K562 (cell line): ENCODE data around the gene LIPI. TPM values are rescaled to one million over a fixed set of nuclear protein-coding genes. Genes with fewer than 3 reads are reported as not detected.

Experiments
- BCLAF1 ChIP-seq, 2 experiments: fragments of 450-650 bp in 1 of 2; IDR thresholded peaks; 2 replicates each; pipeline ENCODE4 v1.6.1; 2011 to 2017; ENCODE audit warnings: low read depth in 2 of 2, antibody characterized with exemption in 1 of 2, borderline replicate concordance in 1 of 2, low read length in 1 of 2, mild to moderate bottlenecking in 1 of 2, mixed read lengths in 1 of 2; ENCODE audit not compliant: control insufficient read depth in 1 of 2
- DDX20 ChIP-seq: fragments of 450-650 bp; IDR thresholded peaks from 2 replicates; pipeline ENCODE4 v1.6.1; 2016; ENCODE audit warnings: missing genetic modification characterization, low read depth, mild to moderate bottlenecking, missing compliant biosample characterization, moderate library complexity
- ESRRA ChIP-seq: fragments of 450-650 bp; IDR thresholded peaks from 2 replicates; pipeline ENCODE4 v1.6.1; 2014; ENCODE audit warnings: low read depth, mild to moderate bottlenecking, moderate library complexity, borderline replicate concordance
- FOXA1 ChIP-seq: fragments of 450-650 bp; IDR thresholded peaks from 2 replicates; pipeline ENCODE4 v1.6.1; 2016; ENCODE audit warnings: mild to moderate bottlenecking, borderline replicate concordance
- GTF2A2 ChIP-seq: IDR thresholded peaks from 2 replicates; pipeline ENCODE4 v1.6.1; 2016; ENCODE audit warnings: mild to moderate bottlenecking, missing genetic modification characterization, missing compliant biosample characterization
- HNRNPLL ChIP-seq: fragments of 200-400 bp; formaldehyde crosslinking; IDR thresholded peaks from 2 replicates; pipeline ENCODE4 v1.6.1; 2017; ENCODE audit warnings: low read length, low read depth, mild to moderate bottlenecking; ENCODE audit not compliant: poor library complexity, severe bottlenecking
- HOXB6 ChIP-seq: fragments of 250-450 bp; sonication (Bioruptor Pico); IDR thresholded peaks from 2 replicates; pipeline ENCODE4 v1.5.1; 2022; ENCODE audit warnings: mild to moderate bottlenecking, borderline replicate concordance
- KHSRP ChIP-seq: fragments of 450-650 bp; IDR thresholded peaks from 2 replicates; pipeline ENCODE4 v1.6.1; 2017
- MAFK ChIP-seq: IDR thresholded peaks from 2 replicates; pipeline ENCODE4 v1.6.1; 2011; ENCODE audit warnings: low read length, improper control_type of control experiment
- RBFOX2 ChIP-seq: fragments of 200-400 bp; formaldehyde crosslinking; IDR thresholded peaks from 2 replicates; pipeline ENCODE4 v1.6.1; 2017; ENCODE audit warnings: low read depth, mild to moderate bottlenecking, low read length, moderate library complexity
- SAFB2 ChIP-seq: fragments of 200-400 bp; formaldehyde crosslinking; IDR thresholded peaks from 2 replicates; pipeline ENCODE4 v1.6.1; 2018; ENCODE audit warnings: borderline replicate concordance, low read length, low read depth, moderate library complexity; ENCODE audit not compliant: severe bottlenecking
- SIN3A ChIP-seq, 2 experiments: fragments of 150-350 bp in 1 of 2; IDR thresholded peaks; 2 replicates each; pipeline ENCODE4 v1.6.1; 2011 to 2016; ENCODE audit warnings: borderline replicate concordance in 2 of 2, low read depth in 2 of 2, low read length in 2 of 2, mild to moderate bottlenecking in 2 of 2, moderate library complexity in 2 of 2; ENCODE audit not compliant: control insufficient read depth in 1 of 2
- SNRNP70 ChIP-seq: fragments of 200-400 bp; formaldehyde crosslinking; optimal IDR thresholded peaks from 2 replicates; pipeline ENCODE3; 2017; ENCODE audit warnings: low read depth, low read length
- SRF ChIP-seq, 2 experiments: fragments of 250-450, 450-650 bp in 1 of 2; sonication (Bioruptor Pico) in 1 of 2; sonication (generic) in 1 of 2; formaldehyde crosslinking; IDR thresholded peaks; 2 replicates each; pipeline versions ENCODE4 v1.5.0 to v1.5.1; 2020 to 2022; ENCODE audit warnings: mild to moderate bottlenecking in 1 of 2, missing genetic modification reagents in 1 of 2
- STAT6 ChIP-seq: sonication (generic); formaldehyde crosslinking; IDR thresholded peaks from 2 replicates; pipeline ENCODE4 v1.8.1; 2023; ENCODE audit warnings: mild to moderate bottlenecking, missing genetic modification reagents
- TBP ChIP-seq: optimal IDR thresholded peaks from 2 replicates; pipeline ENCODE3; 2011; ENCODE audit warnings: low read depth, low read length, improper control_type of control experiment
- ZFP30 ChIP-seq: fragments of 250-450 bp; sonication (Bioruptor Pico); IDR thresholded peaks from 2 replicates; pipeline ENCODE4 v1.8.0; 2022; ENCODE audit warnings: moderate library complexity, mild to moderate bottlenecking, inconsistent platforms, borderline replicate concordance
- ZNF75A ChIP-seq: fragments of 450-650 bp; formaldehyde crosslinking; IDR thresholded peaks from 2 replicates; pipeline ENCODE4 v1.4.0; 2020; ENCODE audit warnings: mild to moderate bottlenecking
- ZNF77 ChIP-seq: fragments of 250-450 bp; sonication (Bioruptor Pico); IDR thresholded peaks from 2 replicates; pipeline ENCODE4 v1.5.0; 2020
- polyA plus RNA-seq, 8 experiments: library from polyadenylated mRNA; depleted of rRNA in 4 of 8; stranded (reverse) in 5 of 8; unstranded in 3 of 8; fragments of >200 nt; fragmentation: Nextera tagmentation in 2 of 8; fragmentation: Illumina TruSeq in 1 of 8; extraction: Ambion mirVana in 2 of 8; extraction: Trizol in 1 of 8; gene quantifications; 2 replicates each; pipeline versions ENCODE4 v1.2.1 to v1.2.3, GENCODE V29; 2011 to 2014; ENCODE audit warnings: inconsistent platforms in 1 of 8, missing spikeins in 1 of 8
- total RNA-seq, 7 experiments: library from RNA; depleted of rRNA in 6 of 7; stranded (reverse); fragments of >200 nt in 6 of 7; fragmentation: Illumina TruSeq in 2 of 7; extraction: Trizol in 2 of 7; gene quantifications; 2 replicates each; pipeline versions ENCODE4 v1.2.1 to v1.2.3, GENCODE V29; 2011 to 2021; ENCODE audit warnings: low replicate concordance in 1 of 7
- TF ChIP-seq, protein P1 (sequence below), 2 experiments: fragments of 450-650 bp in 1 of 2; sonication (generic) in 1 of 2; formaldehyde crosslinking; conservative IDR thresholded peaks; 2 replicates each; pipeline versions ENCODE4 v1.4.0 to v1.8.1; 2020 to 2022; ENCODE audit warnings: mild to moderate bottlenecking in 1 of 2, missing genetic modification reagents in 1 of 2

Gene LIPI
- total and polyA plus RNA-seq, 9 of the 15 experiments (the other 6 are each of a cell fraction or from before 2014, with no cell fraction given): not detected

- TF ChIP-seq ZFP30 (no peak), SNRNP70 (no peak), HNRNPLL (no peak), SRF (CRISPR knock-in tag; IDR thresholded peaks at IDR 0.05) (0 out of 4 replicates have a peak, but pooled peaks of 1 of the 2 experiments have one; percentile 10), RBFOX2 (peak; percentile 63), GTF2A2 (no peak), ESRRA (no peak), SIN3A (IDR thresholded peaks at IDR 0.05; ENCODE audit: borderline replicate concordance in 2 of 2, control insufficient read depth in 1 of 2, low read depth in 2 of 2, low read length in 2 of 2) (no peak), STAT6 (CRISPR knock-in tag) (no peak), FOXA1 (no peak), BCLAF1 (IDR thresholded peaks at IDR 0.05; ENCODE audit: borderline replicate concordance in 1 of 2, control insufficient read depth in 1 of 2, low read depth in 2 of 2, low read length in 1 of 2) (no peak), TBP (no peak), SAFB2 (no peak), KHSRP (no peak), MAFK (no peak), ZNF77 (no peak), DDX20 (tag) (no peak), HOXB6 (no peak), ZNF75A (no peak)
- TF ChIP-seq, protein P1, sequence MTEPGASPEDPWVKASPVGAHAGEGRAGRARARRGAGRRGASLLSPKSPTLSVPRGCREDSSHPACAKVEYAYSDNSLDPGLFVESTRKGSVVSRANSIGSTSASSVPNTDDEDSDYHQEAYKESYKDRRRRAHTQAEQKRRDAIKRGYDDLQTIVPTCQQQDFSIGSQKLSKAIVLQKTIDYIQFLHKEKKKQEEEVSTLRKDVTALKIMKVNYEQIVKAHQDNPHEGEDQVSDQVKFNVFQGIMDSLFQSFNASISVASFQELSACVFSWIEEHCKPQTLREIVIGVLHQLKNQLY (CRISPR knock-in tag; conservative IDR thresholded peaks at IDR 0.05): no peak
These were observed 5.4 kb upstream of the LIPI start, which contains the start of gene RBM11 (continued) for GRCh38 chr21:14215971-14216641.
